Measurements from ENCODE around the gene TLE5.
A peak's percentile ranks its signal among the peaks of the same experiment; 100 is the strongest.

TLE5 gene

DNA sequence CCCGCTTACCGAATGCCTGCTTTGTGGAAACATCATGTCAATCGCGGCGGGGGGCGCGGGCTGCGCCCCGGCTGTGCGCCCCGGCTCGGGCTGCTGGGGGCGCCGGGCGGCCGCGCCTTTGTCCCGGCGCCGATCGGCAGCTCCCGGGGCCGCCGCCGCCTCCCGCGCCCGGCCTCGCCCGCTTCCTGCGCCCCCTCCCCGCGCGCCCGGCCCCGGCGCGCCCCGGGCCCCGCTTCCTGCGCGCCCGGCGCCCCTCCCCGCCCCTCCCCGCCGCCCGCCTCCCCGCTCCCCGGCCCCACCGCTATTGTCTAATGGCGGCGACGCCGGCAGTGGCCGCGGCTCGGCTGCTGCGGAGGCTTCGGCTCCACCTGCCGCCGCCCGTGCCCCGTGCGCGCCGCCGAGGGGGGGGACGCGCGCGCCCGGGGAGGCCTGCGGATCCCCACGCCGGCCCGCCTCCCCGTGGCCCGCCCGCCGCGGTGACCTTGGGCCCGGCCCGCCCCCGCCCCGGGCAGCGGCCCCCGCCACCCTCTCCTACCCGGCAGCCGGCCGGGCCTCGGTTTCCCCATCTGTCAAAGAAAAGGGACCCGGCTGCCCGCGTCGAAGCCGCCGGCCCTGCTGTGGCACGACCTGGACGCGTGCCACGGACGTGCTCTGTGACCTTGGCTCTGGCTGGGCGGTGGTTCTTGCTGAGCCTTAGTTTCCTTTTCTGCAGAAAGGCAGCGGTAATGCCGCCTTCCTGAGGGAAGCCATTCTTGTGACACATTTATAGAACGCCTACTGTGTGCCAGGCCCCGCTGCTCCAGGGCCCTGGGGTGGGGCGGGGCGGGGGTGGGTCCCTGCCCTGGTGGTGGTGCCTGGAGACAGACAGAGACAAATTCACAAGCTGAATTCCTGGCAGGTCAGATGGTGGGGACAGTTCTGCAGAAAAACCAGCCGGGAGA lies at the start of gene TLE5:
Gene TLE5 (minus strand): TSS at position 331 of the 941 bp plus-strand sequence. CDS start 295 bp downstream, at position 36.
- ChIA-PET CTCF (interaction anchor here (0.8 to 2.3 kb wide), 5 partner anchors 10 to 112 kb away, joined by 3 to 7 read pairs (median 4); no protein-coding TSS in a partner anchor), POLR2A (interaction anchor here (1.0 to 1.5 kb wide), 2 partner anchors 10 to 27 kb away, joined by 3 read pairs; no protein-coding TSS in a partner anchor)
- TF ChIP-seq, protein P1, sequence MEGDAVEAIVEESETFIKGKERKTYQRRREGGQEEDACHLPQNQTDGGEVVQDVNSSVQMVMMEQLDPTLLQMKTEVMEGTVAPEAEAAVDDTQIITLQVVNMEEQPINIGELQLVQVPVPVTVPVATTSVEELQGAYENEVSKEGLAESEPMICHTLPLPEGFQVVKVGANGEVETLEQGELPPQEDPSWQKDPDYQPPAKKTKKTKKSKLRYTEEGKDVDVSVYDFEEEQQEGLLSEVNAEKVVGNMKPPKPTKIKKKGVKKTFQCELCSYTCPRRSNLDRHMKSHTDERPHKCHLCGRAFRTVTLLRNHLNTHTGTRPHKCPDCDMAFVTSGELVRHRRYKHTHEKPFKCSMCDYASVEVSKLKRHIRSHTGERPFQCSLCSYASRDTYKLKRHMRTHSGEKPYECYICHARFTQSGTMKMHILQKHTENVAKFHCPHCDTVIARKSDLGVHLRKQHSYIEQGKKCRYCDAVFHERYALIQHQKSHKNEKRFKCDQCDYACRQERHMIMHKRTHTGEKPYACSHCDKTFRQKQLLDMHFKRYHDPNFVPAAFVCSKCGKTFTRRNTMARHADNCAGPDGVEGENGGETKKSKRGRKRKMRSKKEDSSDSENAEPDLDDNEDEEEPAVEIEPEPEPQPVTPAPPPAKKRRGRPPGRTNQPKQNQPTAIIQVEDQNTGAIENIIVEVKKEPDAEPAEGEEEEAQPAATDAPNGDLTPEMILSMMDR (IDR thresholded peaks at IDR 0.05; ENCODE audit: insufficient read depth, low read length, missing control alignments), result no peak
- DNase-seq (ENCODE audit: low read depth, low spot score), result no peak
- peak within 1 kb of the TSS; percentile 76 for H3K4me3 ChIP-seq (ENCODE audit: low read depth, low read length)

- DNase-seq (ENCODE audit: low read depth, low spot score), result no peak
- no peak overlapping the region for H3K4me3 ChIP-seq (ENCODE audit: low read depth, low read length)
- TF ChIP-seq, protein P1 (IDR thresholded peaks at IDR 0.05; ENCODE audit: insufficient read depth, low read length, missing control alignments), result no peak
- POLR2A ChIA-PET, result no interaction called here
- CTCF ChIA-PET, result interaction anchor here (0.9 to 4.5 kb wide), 7 partner anchors 10 to 160 kb away, joined by 3 to 29 read pairs (median 3); no protein-coding TSS in a partner anchor
These were observed 49.4 kb upstream of the TLE5 start for GRCh38 chr19:3111586-3112247.

- CTCF ChIA-PET, result interaction anchor here (0.8 to 8.2 kb wide), 18 partner anchors 12 to 159 kb away, joined by 3 to 48 read pairs (median 4); no protein-coding TSS in a partner anchor
These were observed 48.0 kb upstream of the TLE5 start for GRCh38 chr19:3110126-3110825.

DNA sequence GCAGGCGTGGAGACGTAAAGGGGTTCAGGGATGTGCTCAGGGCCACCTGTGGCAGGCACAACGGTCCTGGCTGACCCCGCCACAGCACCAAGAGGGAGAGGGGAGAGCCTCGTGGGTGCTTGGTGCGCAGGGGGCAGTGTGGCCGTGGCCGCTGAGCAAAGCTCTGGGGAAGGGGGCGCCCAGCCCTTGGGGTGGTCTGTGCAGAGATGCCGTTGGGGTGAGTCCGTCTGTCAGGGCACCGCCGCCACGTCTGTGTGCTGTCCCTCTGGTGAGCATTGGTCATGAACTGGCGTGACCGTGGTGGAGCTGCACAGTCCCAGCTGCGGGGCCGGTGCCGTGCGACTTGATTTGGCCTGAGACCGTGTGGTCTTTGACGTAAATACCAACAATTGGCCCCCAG lies 47.2 kb upstream of the TLE5 start:
- DNase-seq (ENCODE audit: low read depth, low spot score), result no peak
- POLR2A ChIA-PET, result no interaction called here
- CTCF ChIA-PET, result interaction anchor here (1.0 to 8.2 kb wide), 12 partner anchors 11 to 159 kb away, joined by 3 to 48 read pairs (median 12); no protein-coding TSS in a partner anchor
- H3K4me3 ChIP-seq (ENCODE audit: low read depth, low read length), result no peak overlapping the region
- TF ChIP-seq, protein P1 (IDR thresholded peaks at IDR 0.05; ENCODE audit: insufficient read depth, low read length, missing control alignments), result no peak

More at GRCh38 chr19:3110126-3110825, 48.0 kb upstream of the TLE5 start:
- no peak for DNase-seq (ENCODE audit: low read depth, low spot score)
- TF ChIP-seq, protein P1 (IDR thresholded peaks at IDR 0.05; ENCODE audit: insufficient read depth, low read length, missing control alignments), result no peak
- POLR2A ChIA-PET, result no interaction called here
- H3K4me3 ChIP-seq (ENCODE audit: low read depth, low read length), result no peak overlapping the region

GRCh38 chr19:3108775-3109174 lies 46.5 kb upstream of the TLE5 start:
- no peak for DNase-seq (ENCODE audit: low read depth, low spot score)
- CTCF ChIA-PET, result interaction anchor here (0.7 to 8.2 kb wide), 21 partner anchors 9 to 158 kb away, joined by 3 to 48 read pairs (median 7); no protein-coding TSS in a partner anchor
- TF ChIP-seq, protein P1 (IDR thresholded peaks at IDR 0.05; ENCODE audit: insufficient read depth, low read length, missing control alignments), result peak; percentile 87
- POLR2A ChIA-PET, result no interaction called here
- no peak overlapping the region for H3K4me3 ChIP-seq (ENCODE audit: low read depth, low read length)

Data from AG04449 (cell line).